SK-N-SH (cell line): ENCODE measurements around the gene TSPAN6. TPM values are rescaled to one million over a fixed set of nuclear protein-coding genes. Genes with fewer than 3 reads are reported as not detected.

Experiments
- CTCF ChIA-PET: fragments of 300-600, 350-600 bp; formaldehyde crosslinking; extraction: SDS; loops from one replicate; lab custom pipeline; 2021; lab: Yijun Ruan, JAX
- POLR2A ChIA-PET: fragments of 350-600 bp; sonication (Branson Sonifier 250); formaldehyde crosslinking; extraction: SDS; loops from one replicate; lab custom pipeline; 2020; ENCODE audit warnings: antibody characterized with exemption, inconsistent platforms; lab: Yijun Ruan, JAX
- DNase-seq: peaks from one replicate; pipeline ENCODE4 v3.0.0; 2012
- H2AFZ ChIP-seq: fragments of 200-600 bp; sonication (generic); 2 replicates; pipeline ENCODE4 v1.8.1; 2016; ENCODE audit warnings: antibody characterized with exemption, mild to moderate bottlenecking, low read depth
- H3F3A ChIP-seq: fragments of 200-600 bp; sonication (generic); replicated peaks from 2 replicates; pipeline ENCODE3; 2016; ENCODE audit warnings: antibody characterized with exemption, mild to moderate bottlenecking; ENCODE audit not compliant: insufficient read depth
- H3K27ac ChIP-seq, 2 experiments: fragments of 200-500 bp in 1 of 2; fragments of 200-600 bp in 1 of 2; sonication (Bioruptor generic) in 1 of 2; sonication (generic), shearing (Covaris generic) in 1 of 2; 2 replicates each; pipeline versions ENCODE4 v1.5.1 to v1.6.1; 2014 to 2016; ENCODE audit warnings: low read depth in 2 of 2, inconsistent platforms in 1 of 2, low read length in 1 of 2, mild to moderate bottlenecking in 1 of 2, mixed read lengths in 1 of 2
- H3K27me3 ChIP-seq: fragments of 200-600 bp; sonication (generic), shearing (Covaris generic); 2 replicates; pipeline ENCODE4 v1.6.1; 2016; ENCODE audit warnings: mixed run types; ENCODE audit not compliant: insufficient read depth
- H3K36me3 ChIP-seq, 2 experiments: fragments of 200-500 bp in 1 of 2; fragments of 200-600 bp in 1 of 2; sonication (Bioruptor generic) in 1 of 2; sonication (generic) in 1 of 2; replicated peaks in 1 of 2; 2 replicates each; pipeline versions ENCODE3 to v1.5.1; 2014 to 2016; ENCODE audit warnings: low read length in 1 of 2, mild to moderate bottlenecking in 1 of 2; ENCODE audit not compliant: insufficient read depth in 2 of 2, control insufficient read depth in 1 of 2
- H3K4me1 ChIP-seq, 2 experiments: fragments of 200-500 bp in 1 of 2; fragments of 200-600 bp in 1 of 2; sonication (Bioruptor generic) in 1 of 2; sonication (generic), shearing (Covaris generic) in 1 of 2; 2 replicates each; pipeline versions ENCODE4 v1.5.1 to v1.6.1; 2014 to 2016; ENCODE audit warnings: low read depth in 1 of 2, low read length in 1 of 2, mixed run types in 1 of 2; ENCODE audit not compliant: insufficient read depth in 2 of 2, control insufficient read depth in 1 of 2
- H3K4me2 ChIP-seq: fragments of 200-600 bp; sonication (generic), shearing (Covaris generic); 2 replicates; pipeline ENCODE4 v1.6.1; 2017; ENCODE audit warnings: mixed run types
- H3K4me3 ChIP-seq, 2 experiments: fragments of 200-500 bp in 1 of 2; fragments of 200-600 bp in 1 of 2; sonication (Bioruptor generic) in 1 of 2; sonication (generic), shearing (Covaris generic) in 1 of 2; 2 replicates each; pipeline versions ENCODE4 v1.5.1 to v1.8.1; 2014 to 2016; ENCODE audit warnings: low read depth in 2 of 2, inconsistent platforms in 1 of 2, low read length in 1 of 2, mild to moderate bottlenecking in 1 of 2, mixed read lengths in 1 of 2, moderate library complexity in 1 of 2
- H3K79me2 ChIP-seq: fragments of 200-600 bp; sonication (generic); 2 replicates; pipeline ENCODE4 v1.8.1; 2017; ENCODE audit warnings: mild to moderate bottlenecking; ENCODE audit not compliant: insufficient read depth
- H3K9ac ChIP-seq: fragments of 200-600 bp; sonication (generic); 2 replicates; pipeline ENCODE4 v1.6.1; 2017; ENCODE audit warnings: mixed run types
- H3K9me2 ChIP-seq: fragments of 200-600 bp; sonication (generic); 2 replicates; pipeline ENCODE4 v1.6.1; 2017; ENCODE audit warnings: mixed run types
- H3K9me3 ChIP-seq: fragments of 200-600 bp; sonication (generic); 2 replicates; pipeline ENCODE4 v1.6.1; 2017; ENCODE audit warnings: mixed run types, mild to moderate bottlenecking, moderate library complexity
- H4K20me1 ChIP-seq: fragments of 200-600 bp; sonication (generic); 2 replicates; pipeline ENCODE4 v1.6.1; 2017; ENCODE audit warnings: mild to moderate bottlenecking, mixed run types; ENCODE audit not compliant: insufficient read depth
- CHD2 ChIP-seq: fragments of 150-350 bp; IDR thresholded peaks from 2 replicates; pipeline ENCODE4 v1.6.1; 2018; ENCODE audit warnings: low read length; ENCODE audit not compliant: partially characterized antibody
- ELF1 ChIP-seq: IDR thresholded peaks from 2 replicates; pipeline ENCODE4 v1.4.0; 2012
- EP300 ChIP-seq, 2 experiments: IDR thresholded peaks; 2 replicates each; pipeline versions ENCODE4 v1.4.0 to v1.6.1; 2012; ENCODE audit warnings: borderline replicate concordance in 1 of 2, low read depth in 1 of 2, low read length in 1 of 2
- FOSL2 ChIP-seq: IDR thresholded peaks from 2 replicates; pipeline ENCODE4 v1.4.0; 2012; ENCODE audit warnings: low read depth, mild to moderate bottlenecking, moderate library complexity, borderline replicate concordance
- FOXJ3 ChIP-seq: sonication (generic); formaldehyde crosslinking; IDR thresholded peaks from 2 replicates; pipeline ENCODE4 v1.5.1; 2020; ENCODE audit warnings: mild to moderate bottlenecking, missing genetic modification reagents
- FOXM1 ChIP-seq: IDR thresholded peaks from 2 replicates; pipeline ENCODE4 v1.4.0; 2012; ENCODE audit warnings: low read depth, mild to moderate bottlenecking
- IRF3 ChIP-seq: fragments of 150-350 bp; IDR thresholded peaks from 2 replicates; pipeline ENCODE4 v1.6.1; 2016; ENCODE audit warnings: mild to moderate bottlenecking, low read depth, low read length
- MAX ChIP-seq: IDR thresholded peaks from 2 replicates; pipeline ENCODE4 v1.4.0; 2012; ENCODE audit warnings: low read depth
- MXI1 ChIP-seq: IDR thresholded peaks from 2 replicates; pipeline ENCODE4 v1.6.1; 2012; ENCODE audit warnings: mild to moderate bottlenecking, low read depth, low read length, improper control_type of control experiment
- POLR2AphosphoS5 ChIP-seq: IDR thresholded peaks from 2 replicates; pipeline ENCODE4 v1.6.1; 2012; ENCODE audit warnings: low read depth, low read length
- RCOR1 ChIP-seq: fragments of 150-350 bp; IDR thresholded peaks from 2 replicates; pipeline ENCODE4 v1.6.1; 2017; ENCODE audit warnings: antibody characterized with exemption, low read length
- RFX5 ChIP-seq: IDR thresholded peaks from 2 replicates; pipeline ENCODE4 v1.6.1; 2012; ENCODE audit warnings: mild to moderate bottlenecking, improper control_type of control experiment, low read length
- RXRA ChIP-seq: IDR thresholded peaks from 2 replicates; pipeline ENCODE4 v1.4.0; 2012; ENCODE audit warnings: low read depth, mild to moderate bottlenecking, borderline replicate concordance
- SMC3 ChIP-seq: IDR thresholded peaks from 2 replicates; pipeline ENCODE4 v1.6.1; 2012; ENCODE audit warnings: low read depth, low read length, improper control_type of control experiment
- TEAD4 ChIP-seq: IDR thresholded peaks from 2 replicates; pipeline ENCODE4 v1.4.0; 2012; ENCODE audit warnings: mild to moderate bottlenecking, borderline replicate concordance; ENCODE audit not compliant: insufficient read depth
- YY1 ChIP-seq: IDR thresholded peaks from 2 replicates; pipeline ENCODE4 v1.4.0; 2012; ENCODE audit warnings: low read depth, mild to moderate bottlenecking
- WGBS: methylation state at CpG from one replicate; pipeline ENCODE4 v1.1.6; 2017; ENCODE audit warnings: low lambda C conversion rate; 5-methylcytosine and 5-hydroxymethylcytosine counted together
- polyA plus RNA-seq, 3 experiments: library from polyadenylated mRNA; depleted of rRNA; stranded (reverse); fragments of >200 nt; gene quantifications; 2 replicates each; pipeline ENCODE4 v1.2.3, GENCODE V29; 2012
- TF ChIP-seq, protein P1 (sequence below): fragments of 150-350 bp; IDR thresholded peaks from 2 replicates; pipeline ENCODE4 v1.6.1; 2017; ENCODE audit warnings: antibody characterized with exemption, low read length, low read depth, borderline replicate concordance
- TF ChIP-seq, protein P2 (sequence below): IDR thresholded peaks from 2 replicates; pipeline ENCODE4; 2012
- TF ChIP-seq, protein P3 (sequence below): IDR thresholded peaks from 2 replicates; pipeline ENCODE4 v1.6.1; 2012; ENCODE audit warnings: mild to moderate bottlenecking, low read depth, low read length, moderate library complexity

TSPAN6 gene
- polyA plus RNA-seq, 1 of the 3 experiments (the other 2 are of a cell fraction), result 20.9 TPM

GRCh38 chrX:100643212-100643611 lies 6.6 kb upstream of the TSPAN6 start:
- Histone ChIP-seq H3K4me3 (no peak overlapping the region), H3K9me2 (no peaks in the 10 kb centered on the region), H3K4me2 (peak overlapping the region; percentile 63), H2AFZ (no peak overlapping the region), H3K27me3 (0 out of 2 replicates have a peak, but pooled peaks cover 4% of the 10 kb centered on the region)
- DNase-seq, result no peak
- TF ChIP-seq TEAD4 (no peak), FOXM1 (no peak), ELF1 (no peak), RCOR1 (no peak), MAX (no peak), RXRA (no peak), RFX5 (no peak), MXI1 (no peak), FOXJ3 (CRISPR knock-in tag) (no peak), FOSL2 (no peak), CHD2 (no peak), IRF3 (no peak), POLR2AphosphoS5 (no peak), EP300 (IDR thresholded peaks at IDR 0.05; ENCODE audit: borderline replicate concordance in 1 of 2, low read depth in 1 of 2, low read length in 1 of 2) (no peak), YY1 (no peak), SMC3 (no peak)
- TF ChIP-seq, protein P1, sequence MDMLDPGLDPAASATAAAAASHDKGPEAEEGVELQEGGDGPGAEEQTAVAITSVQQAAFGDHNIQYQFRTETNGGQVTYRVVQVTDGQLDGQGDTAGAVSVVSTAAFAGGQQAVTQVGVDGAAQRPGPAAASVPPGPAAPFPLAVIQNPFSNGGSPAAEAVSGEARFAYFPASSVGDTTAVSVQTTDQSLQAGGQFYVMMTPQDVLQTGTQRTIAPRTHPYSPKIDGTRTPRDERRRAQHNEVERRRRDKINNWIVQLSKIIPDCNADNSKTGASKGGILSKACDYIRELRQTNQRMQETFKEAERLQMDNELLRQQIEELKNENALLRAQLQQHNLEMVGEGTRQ, result no peak
- TF ChIP-seq, protein P2, sequence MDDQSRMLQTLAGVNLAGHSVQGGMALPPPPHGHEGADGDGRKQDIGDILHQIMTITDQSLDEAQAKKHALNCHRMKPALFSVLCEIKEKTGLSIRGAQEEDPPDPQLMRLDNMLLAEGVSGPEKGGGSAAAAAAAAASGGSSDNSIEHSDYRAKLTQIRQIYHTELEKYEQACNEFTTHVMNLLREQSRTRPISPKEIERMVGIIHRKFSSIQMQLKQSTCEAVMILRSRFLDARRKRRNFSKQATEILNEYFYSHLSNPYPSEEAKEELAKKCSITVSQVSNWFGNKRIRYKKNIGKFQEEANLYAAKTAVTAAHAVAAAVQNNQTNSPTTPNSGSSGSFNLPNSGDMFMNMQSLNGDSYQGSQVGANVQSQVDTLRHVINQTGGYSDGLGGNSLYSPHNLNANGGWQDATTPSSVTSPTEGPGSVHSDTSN, result no peak
- TF ChIP-seq, protein P3, sequence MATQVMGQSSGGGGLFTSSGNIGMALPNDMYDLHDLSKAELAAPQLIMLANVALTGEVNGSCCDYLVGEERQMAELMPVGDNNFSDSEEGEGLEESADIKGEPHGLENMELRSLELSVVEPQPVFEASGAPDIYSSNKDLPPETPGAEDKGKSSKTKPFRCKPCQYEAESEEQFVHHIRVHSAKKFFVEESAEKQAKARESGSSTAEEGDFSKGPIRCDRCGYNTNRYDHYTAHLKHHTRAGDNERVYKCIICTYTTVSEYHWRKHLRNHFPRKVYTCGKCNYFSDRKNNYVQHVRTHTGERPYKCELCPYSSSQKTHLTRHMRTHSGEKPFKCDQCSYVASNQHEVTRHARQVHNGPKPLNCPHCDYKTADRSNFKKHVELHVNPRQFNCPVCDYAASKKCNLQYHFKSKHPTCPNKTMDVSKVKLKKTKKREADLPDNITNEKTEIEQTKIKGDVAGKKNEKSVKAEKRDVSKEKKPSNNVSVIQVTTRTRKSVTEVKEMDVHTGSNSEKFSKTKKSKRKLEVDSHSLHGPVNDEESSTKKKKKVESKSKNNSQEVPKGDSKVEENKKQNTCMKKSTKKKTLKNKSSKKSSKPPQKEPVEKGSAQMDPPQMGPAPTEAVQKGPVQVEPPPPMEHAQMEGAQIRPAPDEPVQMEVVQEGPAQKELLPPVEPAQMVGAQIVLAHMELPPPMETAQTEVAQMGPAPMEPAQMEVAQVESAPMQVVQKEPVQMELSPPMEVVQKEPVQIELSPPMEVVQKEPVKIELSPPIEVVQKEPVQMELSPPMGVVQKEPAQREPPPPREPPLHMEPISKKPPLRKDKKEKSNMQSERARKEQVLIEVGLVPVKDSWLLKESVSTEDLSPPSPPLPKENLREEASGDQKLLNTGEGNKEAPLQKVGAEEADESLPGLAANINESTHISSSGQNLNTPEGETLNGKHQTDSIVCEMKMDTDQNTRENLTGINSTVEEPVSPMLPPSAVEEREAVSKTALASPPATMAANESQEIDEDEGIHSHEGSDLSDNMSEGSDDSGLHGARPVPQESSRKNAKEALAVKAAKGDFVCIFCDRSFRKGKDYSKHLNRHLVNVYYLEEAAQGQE, result no peak
- TF ChIP-seq, all 33 proteins: peak for 0
- peak overlapping the region in 1 of 2 experiments; percentile 70; a peak in 2 of 4 replicates for H3K27ac ChIP-seq
- H3K9me3 ChIP-seq, result no peaks in the 10 kb centered on the region
- no peaks in the 10 kb centered on the region for H3F3A ChIP-seq
- 46% methylated on average over 11 of the region's 11 CpGs for WGBS
- H3K9ac ChIP-seq, result no peak overlapping the region; the same call in 1 of the 2 replicates
- H3K36me3 ChIP-seq, result no peaks in the 10 kb centered on the region
- H3K79me2 ChIP-seq, result no peaks in the 10 kb centered on the region
- peaks cover 0 to 14% of the 10 kb centered on the region in 2 experiments; a peak in 1 of 4 replicates for H3K4me1 ChIP-seq
- POLR2A ChIA-PET, result no interaction called here
- CTCF ChIA-PET, result interaction anchor here (1.5 to 3.8 kb wide), 3 partner anchors 11 to 131 kb away, joined by 4 to 13 read pairs (median 10); no protein-coding TSS in a partner anchor
- no peaks in the 10 kb centered on the region for H4K20me1 ChIP-seq
